ENCODE data around the gene UVSSA. TPM values are rescaled to one million over a fixed set of nuclear protein-coding genes. Genes with fewer than 3 reads are reported as not detected.

Gene UVSSA
- total RNA-seq, 6 experiments from 2014 or later: 7.7 to 9.0 (median 8.7) TPM

DNA sequence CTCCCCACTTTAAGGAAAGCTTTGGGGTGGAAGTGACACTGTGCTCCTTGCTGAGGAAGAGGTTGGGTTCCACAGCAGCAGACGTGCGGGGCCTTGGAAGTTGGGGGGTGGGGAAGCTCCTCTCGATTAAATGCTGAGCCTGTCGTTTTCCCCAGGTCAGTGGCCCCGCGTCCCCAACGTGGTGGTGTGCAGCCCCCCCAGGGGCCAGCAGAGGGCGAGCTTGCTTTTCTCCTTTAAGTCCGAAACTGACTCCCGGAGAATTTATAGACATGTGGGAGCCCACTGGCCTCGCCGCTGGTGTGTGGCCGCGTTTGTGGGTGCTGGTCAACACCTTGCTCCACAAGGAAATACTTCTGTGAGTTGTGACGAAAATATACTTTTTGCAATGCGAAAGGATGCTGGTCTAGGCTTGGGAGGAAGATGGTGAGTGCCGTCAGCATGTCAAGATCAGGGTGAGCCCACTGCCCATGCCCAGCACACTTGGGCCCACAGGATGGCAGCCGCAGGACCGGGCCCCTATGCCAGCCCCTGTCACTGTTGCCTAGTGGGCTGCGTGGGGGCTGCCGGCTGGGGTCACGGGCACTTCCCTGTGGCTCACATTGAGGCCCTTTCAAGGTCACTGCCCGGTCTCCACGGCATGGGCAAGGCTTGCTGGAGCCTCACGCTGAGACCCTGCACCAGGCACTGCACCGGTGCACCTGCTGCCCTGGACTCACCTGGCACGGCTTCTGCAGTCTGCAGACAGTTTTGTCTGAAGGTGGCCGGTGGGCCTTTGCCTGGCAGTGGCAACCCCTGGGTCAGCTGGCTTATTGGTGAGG lies 9.4 kb downstream of the UVSSA start:
- Mint-ChIP-seq H3K4me1 (ENCODE audit: low read depth) (peaks cover 15% of the 10 kb centered on the region; the same call in 1 of the 2 replicates), H3K27me3 (ENCODE audit: insufficient read depth) (peaks cover 2% of the 10 kb centered on the region), H3K27ac (no peak overlapping the region), H3K36me3 (ENCODE audit: low read depth) (peaks cover 4% of the 10 kb centered on the region), H3K9me3 (no peaks in the 10 kb centered on the region), H3K4me3 (no peak overlapping the region)
- TF ChIP-seq, protein P1, sequence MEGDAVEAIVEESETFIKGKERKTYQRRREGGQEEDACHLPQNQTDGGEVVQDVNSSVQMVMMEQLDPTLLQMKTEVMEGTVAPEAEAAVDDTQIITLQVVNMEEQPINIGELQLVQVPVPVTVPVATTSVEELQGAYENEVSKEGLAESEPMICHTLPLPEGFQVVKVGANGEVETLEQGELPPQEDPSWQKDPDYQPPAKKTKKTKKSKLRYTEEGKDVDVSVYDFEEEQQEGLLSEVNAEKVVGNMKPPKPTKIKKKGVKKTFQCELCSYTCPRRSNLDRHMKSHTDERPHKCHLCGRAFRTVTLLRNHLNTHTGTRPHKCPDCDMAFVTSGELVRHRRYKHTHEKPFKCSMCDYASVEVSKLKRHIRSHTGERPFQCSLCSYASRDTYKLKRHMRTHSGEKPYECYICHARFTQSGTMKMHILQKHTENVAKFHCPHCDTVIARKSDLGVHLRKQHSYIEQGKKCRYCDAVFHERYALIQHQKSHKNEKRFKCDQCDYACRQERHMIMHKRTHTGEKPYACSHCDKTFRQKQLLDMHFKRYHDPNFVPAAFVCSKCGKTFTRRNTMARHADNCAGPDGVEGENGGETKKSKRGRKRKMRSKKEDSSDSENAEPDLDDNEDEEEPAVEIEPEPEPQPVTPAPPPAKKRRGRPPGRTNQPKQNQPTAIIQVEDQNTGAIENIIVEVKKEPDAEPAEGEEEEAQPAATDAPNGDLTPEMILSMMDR (IDR thresholded peaks at IDR 0.05): peak; percentile 84
- DNase-seq: no peak

DNA sequence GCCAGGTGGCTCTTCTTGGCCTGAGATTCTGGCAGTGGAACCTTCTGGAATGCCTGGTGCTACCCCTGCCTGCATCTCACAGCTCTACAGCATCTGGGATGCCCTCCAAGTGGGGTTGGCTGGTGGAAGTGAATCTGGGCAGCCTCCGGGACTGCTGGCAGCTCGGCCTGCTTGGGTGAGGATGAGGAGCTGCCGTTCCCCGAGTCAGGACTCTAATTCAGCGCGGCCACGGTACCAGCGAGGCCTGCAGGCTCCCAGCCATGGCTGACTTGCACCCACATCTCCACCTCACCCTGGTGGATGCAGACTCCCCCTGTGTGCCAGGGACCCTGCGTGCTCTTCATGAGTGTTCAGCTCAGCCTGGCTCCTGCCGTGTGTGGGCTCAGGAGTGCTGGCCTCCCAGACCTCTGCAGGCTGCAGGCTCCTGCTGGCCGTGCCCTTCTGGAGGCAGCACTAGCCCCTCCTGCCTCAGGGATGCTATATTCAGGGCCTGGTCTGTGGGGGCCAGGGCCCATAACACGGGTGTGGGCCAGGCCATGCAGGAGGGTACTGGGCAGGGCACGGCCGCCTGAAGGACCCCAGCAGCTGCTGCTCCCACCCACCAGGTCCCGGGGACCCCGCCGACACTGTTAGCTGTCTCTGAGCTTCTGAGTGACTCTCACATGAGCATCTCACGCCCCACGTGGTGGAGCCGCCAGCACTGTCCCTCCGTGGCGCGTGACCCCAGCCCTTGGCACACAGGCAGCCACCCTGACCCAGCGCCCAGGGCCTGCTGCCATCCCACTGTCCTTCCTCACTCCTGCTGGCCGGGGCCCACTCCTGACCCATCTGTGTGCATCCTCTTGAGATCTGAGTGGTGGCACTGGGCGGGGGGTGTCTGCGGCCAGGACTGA lies 10.6 kb downstream of the UVSSA start:
- peaks cover 4% of the 10 kb centered on the region for H3K36me3 Mint-ChIP-seq (ENCODE audit: low read depth)
- H3K27ac Mint-ChIP-seq: no peak overlapping the region
- H3K9me3 Mint-ChIP-seq: no peaks in the 10 kb centered on the region
- H3K4me3 Mint-ChIP-seq: no peak overlapping the region
- TF ChIP-seq, protein P1 (IDR thresholded peaks at IDR 0.05): no peak
- peaks cover 2% of the 10 kb centered on the region for H3K27me3 Mint-ChIP-seq (ENCODE audit: insufficient read depth)
- no peak for DNase-seq
- peaks cover 10% of the 10 kb centered on the region; the same call in 1 of the 2 replicates for H3K4me1 Mint-ChIP-seq (ENCODE audit: low read depth)

DNA sequence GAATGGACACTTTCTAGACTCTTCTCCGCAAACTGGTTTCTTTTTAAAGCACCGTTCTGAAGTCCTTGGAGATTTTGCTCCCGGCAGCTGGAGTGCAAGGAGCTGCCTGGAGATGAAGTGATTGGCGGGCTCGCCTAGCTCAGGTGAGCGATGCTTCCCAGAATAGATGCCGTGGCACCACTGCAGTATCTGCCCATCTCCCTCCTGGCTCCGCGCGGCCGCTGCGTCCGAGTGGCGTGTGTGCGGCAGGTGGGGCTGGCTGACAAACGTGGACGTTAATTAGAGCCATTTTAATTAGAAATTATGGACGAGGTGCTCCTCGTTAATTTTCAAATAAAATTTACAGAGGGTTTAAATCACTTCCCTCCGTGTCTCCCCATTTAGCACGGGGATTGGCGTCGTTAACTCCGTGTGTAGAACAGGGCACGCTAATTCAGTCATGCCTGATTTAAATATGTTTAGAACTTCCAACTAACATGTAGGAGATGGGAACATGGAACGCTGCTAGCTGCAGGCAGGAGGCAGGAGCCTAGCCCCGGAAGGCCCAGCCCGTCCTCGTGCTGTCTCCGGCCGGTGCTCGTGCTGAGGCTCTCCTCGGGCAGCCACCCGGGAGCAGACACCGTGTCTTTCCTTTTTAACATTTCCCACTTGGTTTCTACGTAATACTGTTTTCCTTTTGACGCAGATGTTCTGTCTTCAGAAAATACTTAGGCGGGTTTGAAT lies 11.6 kb downstream of the UVSSA start:
- DNase-seq: no peak
- Mint-ChIP-seq H3K4me3 (no peak overlapping the region), H3K4me1 (ENCODE audit: low read depth) (peaks cover 10% of the 10 kb centered on the region; the same call in 1 of the 2 replicates), H3K36me3 (ENCODE audit: low read depth) (peaks cover 4% of the 10 kb centered on the region), H3K27ac (no peak overlapping the region; the same call in 1 of the 2 replicates), H3K9me3 (no peaks in the 10 kb centered on the region), H3K27me3 (ENCODE audit: insufficient read depth) (peaks cover 2% of the 10 kb centered on the region)
- TF ChIP-seq, protein P1 (IDR thresholded peaks at IDR 0.05): no peak

DNA sequence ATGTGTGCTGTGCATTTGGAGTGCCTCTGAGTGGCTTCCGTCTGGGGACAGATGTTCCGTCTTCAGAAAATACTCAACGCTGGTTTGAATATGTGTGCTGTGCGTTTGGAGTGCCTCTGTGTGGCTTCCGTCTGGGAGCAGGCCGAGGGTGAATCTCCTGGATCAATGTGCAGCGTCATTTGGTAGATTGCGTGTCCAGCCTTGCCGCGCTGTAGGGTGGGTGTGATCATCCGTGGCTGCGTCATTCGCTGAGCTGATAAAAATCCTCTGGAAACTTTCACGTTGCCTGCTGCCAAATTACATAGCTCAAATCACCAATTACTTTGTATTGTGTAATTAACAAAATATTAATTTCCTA lies 12.1 kb downstream of the UVSSA start:
- Mint-ChIP-seq H3K4me3 (no peak overlapping the region), H3K4me1 (ENCODE audit: low read depth) (peaks cover 10% of the 10 kb centered on the region; the same call in 1 of the 2 replicates), H3K9me3 (no peaks in the 10 kb centered on the region), H3K27ac (no peak overlapping the region; the same call in 1 of the 2 replicates), H3K36me3 (ENCODE audit: low read depth) (peaks cover 4% of the 10 kb centered on the region), H3K27me3 (ENCODE audit: insufficient read depth) (peaks cover 2% of the 10 kb centered on the region)
- no peak for DNase-seq
- TF ChIP-seq, protein P1 (IDR thresholded peaks at IDR 0.05): no peak

DNA sequence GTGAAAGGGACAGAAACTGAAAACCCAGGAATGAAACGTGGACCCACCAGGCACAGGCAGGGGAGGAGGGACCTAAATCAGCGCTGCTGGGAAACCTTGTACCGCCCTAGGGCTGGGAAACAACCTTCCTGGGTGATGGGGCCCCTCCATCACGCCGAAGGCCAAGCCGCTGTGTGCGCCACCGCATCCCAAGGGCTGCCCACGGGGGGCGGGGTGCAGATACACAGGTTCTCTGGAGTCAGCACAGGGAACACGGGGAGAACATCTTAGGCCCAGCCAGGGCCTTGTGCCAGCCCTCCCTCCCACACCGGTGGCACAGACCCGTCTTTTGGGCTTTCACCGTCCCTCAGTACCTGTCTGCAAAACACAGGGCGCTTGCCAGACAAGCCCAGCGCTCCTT lies 13.0 kb downstream of the UVSSA start:
- no peak for DNase-seq
- TF ChIP-seq, protein P1 (IDR thresholded peaks at IDR 0.05): no peak
- Mint-ChIP-seq H3K36me3 (ENCODE audit: low read depth) (peaks cover 4% of the 10 kb centered on the region), H3K27me3 (ENCODE audit: insufficient read depth) (peaks cover 2% of the 10 kb centered on the region), H3K27ac (peak overlapping the region; percentile 65; the same call in 1 of the 2 replicates), H3K4me1 (ENCODE audit: low read depth) (peaks cover 10% of the 10 kb centered on the region; the same call in 1 of the 2 replicates), H3K4me3 (no peak overlapping the region), H3K9me3 (no peaks in the 10 kb centered on the region)

All from HFFc6 (cell line).